ENCODE measurements around the gene KNL1.
A peak's percentile ranks its signal among the peaks of the same experiment; 100 is the strongest.

Gene KNL1

GRCh38 chr15:40593588-40594428, at the start of gene KNL1:
TSS of gene KNL1 (plus strand) at chr15:40594249. CDS start at chr15:40602932, 8,683 bp downstream.
- DNase-seq (ENCODE audit: low read depth) = peak; percentile 91
- peak within 1 kb of the TSS; percentile 89 for H3K4me3 ChIP-seq (ENCODE audit: low read length)
- TF ChIP-seq CTCF (conservative IDR thresholded peaks at IDR 0.05; ENCODE audit: low read length) = no peak

GRCh38 chr15:40545457-40545856, 48.6 kb upstream of the KNL1 start:
- TF ChIP-seq CTCF (conservative IDR thresholded peaks at IDR 0.05; ENCODE audit: low read length) = no peak
- no peak for DNase-seq (ENCODE audit: low read depth)

GRCh38 chr15:40548610-40549009, 45.4 kb upstream of the KNL1 start:
- H3K4me3 ChIP-seq (ENCODE audit: low read length) = no peak overlapping the region
- no peak for DNase-seq (ENCODE audit: low read depth)
- no peak for TF ChIP-seq CTCF (conservative IDR thresholded peaks at IDR 0.05; ENCODE audit: low read length)

More at GRCh38 chr15:40545457-40545856, 48.6 kb upstream of the KNL1 start:
- H3K4me3 ChIP-seq (ENCODE audit: low read length) = no peak overlapping the region

- H3K4me3 ChIP-seq (ENCODE audit: low read length) = no peak overlapping the region
- DNase-seq (ENCODE audit: low read depth) = no peak
- no peak for TF ChIP-seq CTCF (conservative IDR thresholded peaks at IDR 0.05; ENCODE audit: low read length)
Observed at GRCh38 chr15:40549894-40550293, 44.2 kb upstream of the KNL1 start.

GRCh38 chr15:40550341-40551037, 43.6 kb upstream of the KNL1 start:
- no peak for TF ChIP-seq CTCF (conservative IDR thresholded peaks at IDR 0.05; ENCODE audit: low read length)
- DNase-seq (ENCODE audit: low read depth) = no peak

GRCh38 chr15:40554161-40554525, 39.9 kb upstream of the KNL1 start:
- DNase-seq (ENCODE audit: low read depth) = no peak
- H3K4me3 ChIP-seq (ENCODE audit: low read length) = no peak overlapping the region
- TF ChIP-seq CTCF (conservative IDR thresholded peaks at IDR 0.05; ENCODE audit: low read length) = no peak

More at GRCh38 chr15:40550341-40551037, 43.6 kb upstream of the KNL1 start:
- no peak overlapping the region for H3K4me3 ChIP-seq (ENCODE audit: low read length)
